ENCODE results near the gene SKIDA1. TPM values are rescaled to one million over a fixed set of nuclear protein-coding genes. Genes with fewer than 3 reads are reported as not detected.

SKIDA1 gene
- total RNA-seq, 1 donor from 2014 or later: 2.7 TPM

GRCh38 chr10:21499701-21500577, 25.5 kb downstream of the SKIDA1 start:
- Histone ChIP-seq H3K27me3 (ENCODE audit: low read depth) (no peaks in the 10 kb centered on the region), H3K27ac (replicated peaks) (no peak overlapping the region), H3K4me3 (peak overlapping the region; percentile 64), H3K4me1 (peaks cover 31% of the 10 kb centered on the region), H3K9me3 (replicated peaks) (no peaks in the 10 kb centered on the region), H3K36me3 (no peaks in the 10 kb centered on the region)
- TF ChIP-seq CTCF (IDR thresholded peaks at IDR 0.05; ENCODE audit: borderline replicate concordance): no peak
- DNase-seq: peak; percentile 31
- intact Hi-C loops (cut with micrococcal nuclease): loop anchor here (10.0 kb wide), 1 partner anchor 225 kb away; no protein-coding TSS in a partner anchor

GRCh38 chr10:21498986-21499385, 26.5 kb downstream of the SKIDA1 start:
- Histone ChIP-seq H3K36me3 (no peaks in the 10 kb centered on the region), H3K27me3 (ENCODE audit: low read depth) (no peaks in the 10 kb centered on the region), H3K4me1 (peaks cover 39% of the 10 kb centered on the region), H3K9me3 (replicated peaks) (no peaks in the 10 kb centered on the region), H3K27ac (replicated peaks) (no peak overlapping the region), H3K4me3 (no peak overlapping the region)
- TF ChIP-seq CTCF (IDR thresholded peaks at IDR 0.05; ENCODE audit: borderline replicate concordance): no peak
- DNase-seq: no peak
- intact Hi-C loops (cut with micrococcal nuclease): loop anchor here (10.0 kb wide), 1 partner anchor 224 kb away; no protein-coding TSS in a partner anchor

- Histone ChIP-seq H3K4me3 (no peak overlapping the region), H3K4me1 (peaks cover 39% of the 10 kb centered on the region), H3K36me3 (no peaks in the 10 kb centered on the region), H3K27ac (replicated peaks) (no peak overlapping the region), H3K27me3 (ENCODE audit: low read depth) (no peaks in the 10 kb centered on the region), H3K9me3 (replicated peaks) (no peaks in the 10 kb centered on the region)
- TF ChIP-seq CTCF (IDR thresholded peaks at IDR 0.05; ENCODE audit: borderline replicate concordance): no peak
- intact Hi-C loops (cut with micrococcal nuclease): loop anchor here (10.0 kb wide), 1 partner anchor 224 kb away; no protein-coding TSS in a partner anchor
- no peak for DNase-seq
These were observed 27.1 kb downstream of the SKIDA1 start for GRCh38 chr10:21498377-21498776.

- no peak for TF ChIP-seq CTCF (IDR thresholded peaks at IDR 0.05; ENCODE audit: borderline replicate concordance)
- Histone ChIP-seq H3K9me3 (replicated peaks) (no peaks in the 10 kb centered on the region), H3K36me3 (no peaks in the 10 kb centered on the region), H3K4me3 (peak overlapping the region; percentile 88), H3K27me3 (ENCODE audit: low read depth) (no peaks in the 10 kb centered on the region), H3K27ac (replicated peaks) (peak overlapping the region; percentile 85), H3K4me1 (peaks cover 39% of the 10 kb centered on the region)
- intact Hi-C loops (cut with micrococcal nuclease): loop anchor here (10.0 kb wide), 1 partner anchor 222 kb away; no protein-coding TSS in a partner anchor
- DNase-seq: peak; percentile 92
These were observed 28.2 kb downstream of the SKIDA1 start for GRCh38 chr10:21497177-21497807.

GRCh38 chr10:21496343-21497176, 28.9 kb downstream of the SKIDA1 start:
- no peaks in the 10 kb centered on the region for H3K36me3 ChIP-seq
- peak overlapping the region; percentile 88 for H3K4me3 ChIP-seq
- H3K4me1 ChIP-seq: peaks cover 39% of the 10 kb centered on the region
- peak; percentile 51 for TF ChIP-seq CTCF (IDR thresholded peaks at IDR 0.05; ENCODE audit: borderline replicate concordance)
- H3K27me3 ChIP-seq (ENCODE audit: low read depth): no peaks in the 10 kb centered on the region
- peak overlapping the region; percentile 85 for H3K27ac ChIP-seq (replicated peaks)
- intact Hi-C loops (cut with micrococcal nuclease): loop anchor here (10.0 kb wide), 1 partner anchor 222 kb away; no protein-coding TSS in a partner anchor
- peak; percentile 46 for DNase-seq
- no peaks in the 10 kb centered on the region for H3K9me3 ChIP-seq (replicated peaks)
